NT2/D1 (cell line): ENCODE measurements around the gene MT1B.

Experiments used
- SUZ12 ChIP-seq: IDR thresholded peaks from 2 replicates; pipeline ENCODE4 v1.6.1; 2011; ENCODE audit not compliant: insufficient read length, insufficient read depth; ENCODE audit errors: extremely low read depth
- YY1 ChIP-seq: IDR thresholded peaks from 2 replicates; pipeline ENCODE4 v1.6.1; 2011; ENCODE audit not compliant: insufficient read length, insufficient read depth
- ZNF274 ChIP-seq: IDR thresholded peaks from 2 replicates; pipeline ENCODE4 v1.6.1; 2011; ENCODE audit warnings: mild to moderate bottlenecking, low read depth, low read length

GRCh38 chr16:56613706-56614105 lies 38.0 kb upstream of the MT1B start:
- TF ChIP-seq SUZ12 (no peak), YY1 (no peak), ZNF274 (no peak)
